Retinal pigment epithelial cell (primary cell): ENCODE data around the gene SPPL2C.

ENCODE experiments used
- DNase-seq: peaks from one replicate; pipeline ENCODE4 v3.0.0-alpha.2; 2010; ENCODE audit warnings: low read depth
- H3K4me3 ChIP-seq: 2 replicates; pipeline ENCODE4 v1.5.1; 2011; ENCODE audit warnings: mild to moderate bottlenecking, low read length, control low read depth, moderate library complexity
- CTCF ChIP-seq: conservative IDR thresholded peaks from 2 replicates; pipeline ENCODE4 v1.5.1; 2011; ENCODE audit warnings: low read depth, low read length, control low read depth, inconsistent platforms

Gene SPPL2C

GRCh38 chr17:45848405-45848804, 3.7 kb downstream of the SPPL2C start:
- DNase-seq, result no peak
- no peak overlapping the region for H3K4me3 ChIP-seq
- TF ChIP-seq CTCF, result no peak

- H3K4me3 ChIP-seq, result no peak overlapping the region
- no peak for TF ChIP-seq CTCF
- no peak for DNase-seq
Observed at GRCh38 chr17:45848868-45849535, 4.3 kb downstream of the SPPL2C start.

GRCh38 chr17:45849536-45849990, 4.9 kb downstream of the SPPL2C start:
- H3K4me3 ChIP-seq, result no peak overlapping the region
- no peak for TF ChIP-seq CTCF
- DNase-seq, result no peak

GRCh38 chr17:45850011-45850410, 5.3 kb downstream of the SPPL2C start:
- H3K4me3 ChIP-seq, result no peak overlapping the region
- no peak for TF ChIP-seq CTCF
- DNase-seq, result no peak

GRCh38 chr17:45850468-45850867, 5.8 kb downstream of the SPPL2C start:
- no peak for TF ChIP-seq CTCF
- no peak overlapping the region for H3K4me3 ChIP-seq
- no peak for DNase-seq

GRCh38 chr17:45851022-45851421, 6.3 kb downstream of the SPPL2C start:
- no peak overlapping the region for H3K4me3 ChIP-seq
- TF ChIP-seq CTCF, result no peak
- DNase-seq, result no peak

GRCh38 chr17:45851464-45851863, 6.8 kb downstream of the SPPL2C start:
- DNase-seq, result no peak
- no peak overlapping the region for H3K4me3 ChIP-seq
- TF ChIP-seq CTCF, result no peak
